ENCODE measurements around the gene SORCS1.

SORCS1 gene

GRCh38 chr10:106705681-106706100, 458.8 kb downstream of the SORCS1 start:
- Histone ChIP-seq H2BK120ac (ENCODE audit: low read depth, low read length) (no peak overlapping the region), H2AK5ac (ENCODE audit: low read length) (no peak overlapping the region), H3K79me2 (ENCODE audit: control insufficient read depth, insufficient read depth, low read length) (no peaks in the 10 kb centered on the region), H3K23ac (ENCODE audit: low read length) (no peak overlapping the region), H2BK15ac (replicated peaks; ENCODE audit: low read depth) (no peak overlapping the region), H3K79me1 (ENCODE audit: low read length) (no peaks in the 10 kb centered on the region), H3K9ac (ENCODE audit: low read length) (no peak overlapping the region), H2BK5ac (ENCODE audit: low read length) (no peak overlapping the region), H3K56ac (ENCODE audit: low read length) (no peak overlapping the region), H3K18ac (ENCODE audit: low read length) (no peak overlapping the region), H3K4me1 (ENCODE audit: control insufficient read depth, low read depth, low read length) (peaks cover 2% of the 10 kb centered on the region), H3K27me3 (ENCODE audit: insufficient read depth, low read length, poor library complexity) (no peaks in the 10 kb centered on the region), H3K4me3 (ENCODE audit: low read length) (no peak overlapping the region), H4K5ac (ENCODE audit: low read length) (no peak overlapping the region), H3K27ac (ENCODE audit: low read depth, low read length) (no peak overlapping the region), H3K36me3 (ENCODE audit: control insufficient read depth, insufficient read depth, low read length) (no peaks in the 10 kb centered on the region), H3K4me2 (ENCODE audit: low read length) (no peak overlapping the region), H3K4ac (ENCODE audit: low read depth, low read length) (no peak overlapping the region), H4K8ac (ENCODE audit: low read depth, low read length) (no peak overlapping the region)
- DNase-seq, result peak; percentile 80
- no CpG with 5 or more reads among the region's 9 CpGs for WGBS (ENCODE audit: extremely low coverage, insufficient coverage, low lambda C conversion rate)

GRCh38 chr10:106696239-106696638, 468.3 kb downstream of the SORCS1 start:
- H3K27me3 ChIP-seq (ENCODE audit: insufficient read depth, low read length, poor library complexity), result no peaks in the 10 kb centered on the region
- no CpG with 5 or more reads among the region's 2 CpGs for WGBS (ENCODE audit: extremely low coverage, insufficient coverage, low lambda C conversion rate)
- H3K36me3 ChIP-seq (ENCODE audit: control insufficient read depth, insufficient read depth, low read length), result no peaks in the 10 kb centered on the region
- no peak overlapping the region for H3K4me3 ChIP-seq (ENCODE audit: low read length)
- no peak overlapping the region for H3K23ac ChIP-seq (ENCODE audit: low read length)
- no peak overlapping the region for H4K8ac ChIP-seq (ENCODE audit: low read depth, low read length)
- H4K5ac ChIP-seq (ENCODE audit: low read length), result no peak overlapping the region
- no peak overlapping the region for H2AK5ac ChIP-seq (ENCODE audit: low read length)
- H3K4me1 ChIP-seq (ENCODE audit: control insufficient read depth, low read depth, low read length), result no peaks in the 10 kb centered on the region
- H3K9ac ChIP-seq (ENCODE audit: low read length), result no peak overlapping the region
- no peak overlapping the region for H3K18ac ChIP-seq (ENCODE audit: low read length)
- H2BK5ac ChIP-seq (ENCODE audit: low read length), result no peak overlapping the region
- H3K4ac ChIP-seq (ENCODE audit: low read depth, low read length), result no peak overlapping the region
- H3K79me2 ChIP-seq (ENCODE audit: control insufficient read depth, insufficient read depth, low read length), result no peaks in the 10 kb centered on the region
- H2BK15ac ChIP-seq (replicated peaks; ENCODE audit: low read depth), result no peak overlapping the region
- H3K27ac ChIP-seq (ENCODE audit: low read depth, low read length), result no peak overlapping the region
- no peak overlapping the region for H3K56ac ChIP-seq (ENCODE audit: low read length)
- no peak for DNase-seq
- H3K79me1 ChIP-seq (ENCODE audit: low read length), result no peaks in the 10 kb centered on the region
- no peak overlapping the region for H2BK120ac ChIP-seq (ENCODE audit: low read depth, low read length)
- H3K4me2 ChIP-seq (ENCODE audit: low read length), result no peak overlapping the region

DNA sequence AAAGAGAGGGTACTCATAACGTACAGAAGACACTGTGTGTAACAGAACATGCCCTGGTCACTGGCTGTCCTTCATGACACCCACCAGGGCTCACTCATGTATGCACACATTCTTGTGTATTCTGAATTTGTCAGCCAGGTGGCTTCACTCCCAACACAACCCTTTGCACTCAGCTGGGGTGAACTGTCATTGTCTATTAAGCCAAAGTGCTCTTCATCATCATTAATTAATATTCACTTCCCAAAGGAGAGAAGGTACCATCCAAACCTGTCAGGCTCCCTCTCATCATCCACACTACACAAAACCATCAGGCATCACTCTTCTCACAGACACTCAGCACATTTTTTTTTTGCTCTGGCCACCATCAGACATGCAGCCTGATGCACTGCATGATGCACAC, 469.8 kb downstream of the SORCS1 start:
- Histone ChIP-seq H3K27ac (ENCODE audit: low read depth, low read length) (no peak overlapping the region), H2BK15ac (replicated peaks; ENCODE audit: low read depth) (no peak overlapping the region), H4K8ac (ENCODE audit: low read depth, low read length) (no peak overlapping the region), H2BK120ac (ENCODE audit: low read depth, low read length) (no peak overlapping the region), H3K4ac (ENCODE audit: low read depth, low read length) (no peak overlapping the region), H2AK5ac (ENCODE audit: low read length) (no peak overlapping the region), H3K23ac (ENCODE audit: low read length) (no peak overlapping the region), H3K9ac (ENCODE audit: low read length) (no peak overlapping the region), H2BK5ac (ENCODE audit: low read length) (no peak overlapping the region), H3K4me1 (ENCODE audit: control insufficient read depth, low read depth, low read length) (no peaks in the 10 kb centered on the region), H3K56ac (ENCODE audit: low read length) (no peak overlapping the region), H3K79me2 (ENCODE audit: control insufficient read depth, insufficient read depth, low read length) (no peaks in the 10 kb centered on the region), H3K27me3 (ENCODE audit: insufficient read depth, low read length, poor library complexity) (no peaks in the 10 kb centered on the region), H3K79me1 (ENCODE audit: low read length) (no peaks in the 10 kb centered on the region), H3K18ac (ENCODE audit: low read length) (no peak overlapping the region), H3K4me2 (ENCODE audit: low read length) (no peak overlapping the region), H3K36me3 (ENCODE audit: control insufficient read depth, insufficient read depth, low read length) (no peaks in the 10 kb centered on the region), H4K5ac (ENCODE audit: low read length) (no peak overlapping the region), H3K4me3 (ENCODE audit: low read length) (no peak overlapping the region)
- WGBS (ENCODE audit: extremely low coverage, insufficient coverage, low lambda C conversion rate), result no CpG with 5 or more reads among the region's 1 CpG
- DNase-seq, result no peak

DNA sequence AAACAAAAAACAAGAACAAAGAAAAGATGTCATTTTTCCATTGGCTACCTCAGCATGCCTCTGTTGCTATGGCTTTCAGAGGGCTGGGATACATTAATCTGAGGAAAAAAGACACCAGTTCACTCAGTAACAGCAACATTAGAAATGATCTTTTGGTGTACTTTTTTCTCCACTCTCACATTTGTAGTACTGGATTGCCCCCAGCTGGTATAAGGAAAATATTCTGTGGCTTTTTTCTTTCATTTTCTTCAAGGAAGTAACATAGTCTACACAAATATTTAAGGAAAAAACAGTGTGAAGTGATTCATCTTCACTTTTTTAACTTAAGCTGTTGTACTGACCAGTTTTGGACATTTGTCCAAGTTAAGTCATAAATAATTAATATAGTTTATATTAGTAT, 482.3 kb downstream of the SORCS1 start:
- Histone ChIP-seq H3K27ac (ENCODE audit: low read depth, low read length) (no peak overlapping the region), H3K27me3 (ENCODE audit: insufficient read depth, low read length, poor library complexity) (no peaks in the 10 kb centered on the region), H3K9ac (ENCODE audit: low read length) (no peak overlapping the region), H3K56ac (ENCODE audit: low read length) (no peak overlapping the region), H3K4me3 (ENCODE audit: low read length) (no peak overlapping the region), H3K4me1 (ENCODE audit: control insufficient read depth, low read depth, low read length) (no peaks in the 10 kb centered on the region), H3K79me1 (ENCODE audit: low read length) (no peaks in the 10 kb centered on the region), H4K8ac (ENCODE audit: low read depth, low read length) (no peak overlapping the region), H3K79me2 (ENCODE audit: control insufficient read depth, insufficient read depth, low read length) (no peaks in the 10 kb centered on the region), H2BK5ac (ENCODE audit: low read length) (no peak overlapping the region), H2BK15ac (replicated peaks; ENCODE audit: low read depth) (no peak overlapping the region), H4K5ac (ENCODE audit: low read length) (no peak overlapping the region), H2AK5ac (ENCODE audit: low read length) (no peak overlapping the region), H3K36me3 (ENCODE audit: control insufficient read depth, insufficient read depth, low read length) (no peaks in the 10 kb centered on the region), H3K18ac (ENCODE audit: low read length) (no peak overlapping the region), H2BK120ac (ENCODE audit: low read depth, low read length) (no peak overlapping the region), H3K4ac (ENCODE audit: low read depth, low read length) (no peak overlapping the region), H3K23ac (ENCODE audit: low read length) (no peak overlapping the region), H3K4me2 (ENCODE audit: low read length) (no peak overlapping the region)
- DNase-seq, result no peak

GRCh38 chr10:106680061-106680460, 484.4 kb downstream of the SORCS1 start:
- H2BK15ac ChIP-seq (replicated peaks; ENCODE audit: low read depth), result no peak overlapping the region
- H3K27me3 ChIP-seq (ENCODE audit: insufficient read depth, low read length, poor library complexity), result no peaks in the 10 kb centered on the region
- H3K9ac ChIP-seq (ENCODE audit: low read length), result no peak overlapping the region
- H2AK5ac ChIP-seq (ENCODE audit: low read length), result no peak overlapping the region
- no peak overlapping the region for H2BK120ac ChIP-seq (ENCODE audit: low read depth, low read length)
- H4K5ac ChIP-seq (ENCODE audit: low read length), result no peak overlapping the region
- H2BK5ac ChIP-seq (ENCODE audit: low read length), result no peak overlapping the region
- no peak overlapping the region for H3K4me2 ChIP-seq (ENCODE audit: low read length)
- no peak overlapping the region for H4K8ac ChIP-seq (ENCODE audit: low read depth, low read length)
- H3K4me3 ChIP-seq (ENCODE audit: low read length), result no peak overlapping the region
- no peaks in the 10 kb centered on the region for H3K36me3 ChIP-seq (ENCODE audit: control insufficient read depth, insufficient read depth, low read length)
- no peak overlapping the region for H3K18ac ChIP-seq (ENCODE audit: low read length)
- H3K56ac ChIP-seq (ENCODE audit: low read length), result no peak overlapping the region
- H3K4me1 ChIP-seq (ENCODE audit: control insufficient read depth, low read depth, low read length), result no peaks in the 10 kb centered on the region
- H3K4ac ChIP-seq (ENCODE audit: low read depth, low read length), result no peak overlapping the region
- WGBS (ENCODE audit: extremely low coverage, insufficient coverage, low lambda C conversion rate), result no CpG with 5 or more reads among the region's 2 CpGs
- H3K79me1 ChIP-seq (ENCODE audit: low read length), result no peaks in the 10 kb centered on the region
- H3K79me2 ChIP-seq (ENCODE audit: control insufficient read depth, insufficient read depth, low read length), result no peaks in the 10 kb centered on the region
- no peak overlapping the region for H3K23ac ChIP-seq (ENCODE audit: low read length)
- DNase-seq, result no peak
- no peak overlapping the region for H3K27ac ChIP-seq (ENCODE audit: low read depth, low read length)

DNA sequence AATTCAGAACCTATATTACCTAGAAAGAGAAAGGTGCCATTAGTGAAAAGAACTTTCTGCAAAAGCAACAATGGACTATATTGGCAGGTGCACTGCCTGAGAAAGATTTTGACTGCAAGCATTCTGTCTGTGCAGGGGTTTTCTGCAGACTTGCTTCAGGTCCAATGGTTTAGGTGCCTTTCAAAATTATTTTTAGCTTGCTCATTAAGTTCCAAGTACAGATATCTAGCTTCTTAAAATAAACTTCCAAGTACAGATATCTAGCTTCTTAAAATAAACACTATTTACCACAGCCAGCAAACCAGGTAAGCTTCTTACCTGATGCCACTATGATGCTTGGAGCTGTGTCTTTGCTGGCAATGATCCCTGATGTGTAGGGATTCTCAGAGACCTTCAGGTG, 485.2 kb downstream of the SORCS1 start:
- Histone ChIP-seq H3K36me3 (ENCODE audit: control insufficient read depth, insufficient read depth, low read length) (no peaks in the 10 kb centered on the region), H3K27me3 (ENCODE audit: insufficient read depth, low read length, poor library complexity) (no peaks in the 10 kb centered on the region), H3K4me1 (ENCODE audit: control insufficient read depth, low read depth, low read length) (no peaks in the 10 kb centered on the region)

More for the DNA sequence above, 485.2 kb downstream of the SORCS1 start:
- Histone ChIP-seq H3K4ac (ENCODE audit: low read depth, low read length) (no peak overlapping the region), H3K27ac (ENCODE audit: low read depth, low read length) (no peak overlapping the region), H3K4me2 (ENCODE audit: low read length) (no peak overlapping the region), H3K9ac (ENCODE audit: low read length) (no peak overlapping the region), H3K18ac (ENCODE audit: low read length) (no peak overlapping the region), H2BK5ac (ENCODE audit: low read length) (no peak overlapping the region), H3K23ac (ENCODE audit: low read length) (no peak overlapping the region), H3K56ac (ENCODE audit: low read length) (no peak overlapping the region), H4K8ac (ENCODE audit: low read depth, low read length) (no peak overlapping the region), H3K79me1 (ENCODE audit: low read length) (no peaks in the 10 kb centered on the region), H2AK5ac (ENCODE audit: low read length) (no peak overlapping the region), H3K4me3 (ENCODE audit: low read length) (no peak overlapping the region), H2BK120ac (ENCODE audit: low read depth, low read length) (no peak overlapping the region), H2BK15ac (replicated peaks; ENCODE audit: low read depth) (no peak overlapping the region), H3K79me2 (ENCODE audit: control insufficient read depth, insufficient read depth, low read length) (no peaks in the 10 kb centered on the region), H4K5ac (ENCODE audit: low read length) (no peak overlapping the region)
- no peak for DNase-seq

Data from mesendoderm (in vitro differentiated cells).